Esophagus muscularis mucosa (tissue), 4 donors: Measurements from ENCODE around the gene UQCRC1. TPM values are rescaled to one million over a fixed set of nuclear protein-coding genes. Genes with fewer than 3 reads are reported as not detected.

Experiments used
- DNase-seq: peaks from one replicate; pipeline ENCODE4 v3.0.0-alpha.2; 2017; ENCODE audit errors: extremely low spot score
- H3K27ac ChIP-seq, 4 donors: fragments of 200-600 bp; sonication (generic); replicated peaks in 1 of 4; 1 replicate in 3 of 4; 2 replicates in 1 of 4; pipeline ENCODE4 v1.5.1; 2016 to 2019; ENCODE audit warnings: mild to moderate bottlenecking in 1 of 4
- H3K27me3 ChIP-seq, 4 donors: fragments of 200-600 bp; sonication (generic); one replicate each; pipeline versions ENCODE4 v1.5.1 to v1.6.0; 2016 to 2019
- H3K36me3 ChIP-seq, 4 donors: fragments of 200-600 bp; sonication (generic); one replicate each; pipeline ENCODE4 v1.5.1; 2016 to 2019
- H3K4me1 ChIP-seq, 4 donors: fragments of 200-600 bp; sonication (generic); one replicate each; pipeline ENCODE4 v1.5.1; 2016 to 2019
- H3K4me3 ChIP-seq, 4 donors: fragments of 200-600 bp; sonication (generic); 1 replicate in 2 of 4; 2 replicates in 2 of 4; pipeline ENCODE4 v1.5.1; 2016 to 2019; ENCODE audit warnings: mild to moderate bottlenecking in 4 of 4, moderate library complexity in 1 of 4
- H3K9me3 ChIP-seq, 4 donors: fragments of 200-600 bp; sonication (generic); 1 replicate in 3 of 4; 2 replicates in 1 of 4; pipeline ENCODE4 v1.5.1; 2016 to 2019
- EP300 ChIP-seq: sonication (generic); formaldehyde crosslinking; IDR thresholded peaks from one replicate; pipeline ENCODE4 v1.6.1; 2017; ENCODE audit warnings: antibody characterized with exemption
- POLR2A ChIP-seq: fragments of 450-650 bp; IDR thresholded peaks from one replicate; pipeline ENCODE4 v1.6.1; 2017; ENCODE audit warnings: antibody characterized with exemption, moderate library complexity, mild to moderate bottlenecking, low read depth
- POLR2AphosphoS5 ChIP-seq, 2 donors: sonication (generic); formaldehyde crosslinking; IDR thresholded peaks; one replicate each; pipeline ENCODE4 v1.6.1; 2017; ENCODE audit warnings: antibody characterized with exemption in 2 of 2
- WGBS: methylation state at CpG from one replicate; pipeline ENCODE4 v1.1.5; 2018; 5-methylcytosine and 5-hydroxymethylcytosine counted together
- intact Hi-C: fragments of 100-400 bp; cut with DNase I; formaldehyde crosslinking; loops from one replicate; pipeline ENCODE4 v1.15.1; 2023
- total RNA-seq, 4 donors: library from RNA; depleted of rRNA; stranded (reverse); fragments of >200 nt; gene quantifications; one replicate each; pipeline versions ENCODE4 v1.1.0 to v1.2.1, GENCODE V29; 2016
- TF ChIP-seq, protein P1 (sequence below), 3 experiments: fragments of 200-600 bp in 2 of 3; fragments of 450-650 bp in 1 of 3; sonication (generic) in 2 of 3; IDR thresholded peaks; one replicate each; pipeline ENCODE4 v1.5.1; 2017 to 2019; ENCODE audit warnings: antibody characterized with exemption in 3 of 3, mild to moderate bottlenecking in 2 of 3, moderate library complexity in 1 of 3

The UQCRC1 gene
- total RNA-seq, 4 donors from 2014 or later = 265 to 340 (median 295) TPM

- Histone ChIP-seq H3K27ac (no peak overlapping the region), H3K9me3 (no peaks in the 10 kb centered on the region), H3K4me3 (no peak overlapping the region), H3K4me1 (no peaks in the 10 kb centered on the region), H3K36me3 (no peaks in the 10 kb centered on the region), H3K27me3 (no peaks in the 10 kb centered on the region)
- TF ChIP-seq POLR2AphosphoS5 (IDR thresholded peaks at IDR 0.05) (no peak), EP300 (no peak), POLR2A (no peak)
- TF ChIP-seq, protein P1, sequence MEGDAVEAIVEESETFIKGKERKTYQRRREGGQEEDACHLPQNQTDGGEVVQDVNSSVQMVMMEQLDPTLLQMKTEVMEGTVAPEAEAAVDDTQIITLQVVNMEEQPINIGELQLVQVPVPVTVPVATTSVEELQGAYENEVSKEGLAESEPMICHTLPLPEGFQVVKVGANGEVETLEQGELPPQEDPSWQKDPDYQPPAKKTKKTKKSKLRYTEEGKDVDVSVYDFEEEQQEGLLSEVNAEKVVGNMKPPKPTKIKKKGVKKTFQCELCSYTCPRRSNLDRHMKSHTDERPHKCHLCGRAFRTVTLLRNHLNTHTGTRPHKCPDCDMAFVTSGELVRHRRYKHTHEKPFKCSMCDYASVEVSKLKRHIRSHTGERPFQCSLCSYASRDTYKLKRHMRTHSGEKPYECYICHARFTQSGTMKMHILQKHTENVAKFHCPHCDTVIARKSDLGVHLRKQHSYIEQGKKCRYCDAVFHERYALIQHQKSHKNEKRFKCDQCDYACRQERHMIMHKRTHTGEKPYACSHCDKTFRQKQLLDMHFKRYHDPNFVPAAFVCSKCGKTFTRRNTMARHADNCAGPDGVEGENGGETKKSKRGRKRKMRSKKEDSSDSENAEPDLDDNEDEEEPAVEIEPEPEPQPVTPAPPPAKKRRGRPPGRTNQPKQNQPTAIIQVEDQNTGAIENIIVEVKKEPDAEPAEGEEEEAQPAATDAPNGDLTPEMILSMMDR (IDR thresholded peaks at IDR 0.05) = no peak
- intact Hi-C loops = no loop called here
- WGBS = 95% methylated on average over 8 of the region's 15 CpGs
- DNase-seq = no peak
Measured at GRCh38 chr3:48648188-48648850, 38.9 kb upstream of the UQCRC1 start.

GRCh38 chr3:48647714-48648113, 38.3 kb upstream of the UQCRC1 start:
- intact Hi-C loops = no loop called here
- no peaks in the 10 kb centered on the region for H3K9me3 ChIP-seq
- TF ChIP-seq, protein P1 (IDR thresholded peaks at IDR 0.05) = no peak
- TF ChIP-seq EP300 (no peak), POLR2A (no peak), POLR2AphosphoS5 (IDR thresholded peaks at IDR 0.05) (no peak)
- H3K27ac ChIP-seq = no peak overlapping the region
- no peaks in the 10 kb centered on the region for H3K4me1 ChIP-seq
- no peaks in the 10 kb centered on the region for H3K27me3 ChIP-seq
- H3K36me3 ChIP-seq = no peaks in the 10 kb centered on the region
- no peak overlapping the region for H3K4me3 ChIP-seq
- WGBS = 87% methylated on average over 9 of the region's 9 CpGs
- no peak for DNase-seq

DNA sequence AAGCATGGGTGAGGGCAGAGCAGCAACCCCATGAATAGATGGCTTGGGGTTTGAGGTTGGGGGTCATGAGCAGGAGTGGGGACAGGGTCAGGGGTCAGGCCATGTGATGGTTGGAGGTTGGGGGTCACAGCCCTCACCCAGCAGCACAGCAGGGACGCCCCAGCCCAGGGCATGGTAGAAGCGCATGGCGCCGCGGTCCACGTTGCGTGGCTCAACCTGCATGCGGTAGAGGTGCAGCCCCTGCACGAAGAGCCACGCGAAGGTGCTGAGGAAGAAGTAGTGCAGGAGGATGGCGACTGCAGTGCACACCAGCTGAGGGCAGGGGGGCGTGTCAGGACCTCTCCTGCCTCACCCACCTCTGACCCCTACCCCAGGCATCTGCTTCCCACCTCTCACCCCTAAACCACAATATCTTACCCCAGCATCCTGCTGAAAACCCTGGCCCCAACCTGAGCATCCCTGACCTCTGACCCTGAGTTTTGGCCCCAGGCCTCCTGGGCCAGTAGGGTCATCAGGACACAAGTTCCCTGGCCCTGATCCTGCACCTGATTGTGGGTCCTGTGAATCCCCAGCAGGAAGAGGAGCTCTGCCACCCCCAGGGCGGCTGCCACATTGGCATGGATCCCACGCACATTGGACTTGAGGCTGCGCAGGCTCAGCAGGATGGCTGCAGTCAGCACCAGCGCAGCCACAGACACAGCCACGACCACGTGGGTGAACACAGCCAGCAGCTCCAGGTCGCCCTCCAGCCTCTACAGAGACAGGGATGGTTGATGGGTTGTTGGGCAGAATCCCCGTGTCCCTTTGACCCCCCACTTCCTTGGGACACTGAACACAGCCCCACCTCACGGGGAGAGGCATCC, 35.7 kb upstream of the UQCRC1 start:
- Histone ChIP-seq H3K4me3 (no peak overlapping the region), H3K36me3 (no peaks in the 10 kb centered on the region), H3K27me3 (no peaks in the 10 kb centered on the region), H3K9me3 (no peaks in the 10 kb centered on the region), H3K27ac (no peak overlapping the region), H3K4me1 (no peaks in the 10 kb centered on the region)
- intact Hi-C loops = no loop called here
- WGBS = 94% methylated on average over 21 of the region's 22 CpGs
- TF ChIP-seq, protein P1 (IDR thresholded peaks at IDR 0.05) = no peak
- TF ChIP-seq EP300 = no peak
- no peak for TF ChIP-seq POLR2A
- no peak for TF ChIP-seq POLR2AphosphoS5 (IDR thresholded peaks at IDR 0.05)
- DNase-seq = no peak

DNA sequence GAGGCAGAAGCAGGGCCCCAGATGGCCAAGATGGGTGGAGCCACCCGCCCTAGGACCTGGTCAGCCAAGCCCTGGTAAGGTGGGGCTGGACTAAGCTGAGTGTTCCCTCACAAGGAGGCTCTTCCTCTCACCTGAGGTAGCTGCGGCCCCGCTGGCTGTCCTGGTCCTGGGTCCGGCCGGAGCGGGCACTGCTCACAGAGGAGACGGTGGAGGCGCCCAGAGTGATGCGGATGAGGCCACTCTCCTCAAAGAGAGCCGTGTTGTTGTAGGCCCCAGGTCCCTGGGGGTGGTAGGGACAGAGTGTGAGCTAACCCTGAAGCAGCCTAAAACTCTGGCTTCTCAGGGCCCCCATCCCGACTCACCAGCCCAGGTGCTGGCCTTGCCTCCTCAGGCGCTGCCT, 33.2 kb upstream of the UQCRC1 start:
- H3K36me3 ChIP-seq = no peaks in the 10 kb centered on the region
- no peak overlapping the region for H3K27ac ChIP-seq
- intact Hi-C loops = no loop called here
- WGBS = 100% methylated on average over 9 of the region's 12 CpGs
- H3K27me3 ChIP-seq = no peaks in the 10 kb centered on the region
- no peak overlapping the region for H3K4me3 ChIP-seq
- H3K4me1 ChIP-seq = no peaks in the 10 kb centered on the region
- TF ChIP-seq, protein P1 (IDR thresholded peaks at IDR 0.05) = no peak
- no peak for TF ChIP-seq POLR2AphosphoS5 (IDR thresholded peaks at IDR 0.05)
- no peak for TF ChIP-seq POLR2A
- no peak for TF ChIP-seq EP300
- no peak for DNase-seq
- H3K9me3 ChIP-seq = no peaks in the 10 kb centered on the region
